GM12891 (cell line): Measurements from ENCODE around the gene LIFR.

Source experiments
- DNase-seq: peaks from one replicate; pipeline ENCODE4 v3.0.0; 2011; ENCODE audit warnings: low spot score; ENCODE audit not compliant: insufficient read length
- FAIRE-seq: peaks from 2 replicates; lab custom pipeline; 2011; peaks lifted over from hg19 to GRCh38; lab: Jason Lieb, UNC
- PAX5 ChIP-seq: IDR thresholded peaks from 2 replicates; pipeline ENCODE4 v1.6.1; 2011; ENCODE audit warnings: low read length, moderate library complexity, mild to moderate bottlenecking; ENCODE audit not compliant: insufficient read depth, severe bottlenecking
- POLR2A ChIP-seq: IDR thresholded peaks from 2 replicates; pipeline ENCODE4 v1.6.1; 2011; ENCODE audit warnings: low read depth, low read length, control low read depth
- POLR2AphosphoS5 ChIP-seq: IDR thresholded peaks from 2 replicates; pipeline ENCODE4 v1.6.1; 2011; ENCODE audit warnings: low read depth, low read length, control low read depth
- POU2F2 ChIP-seq: IDR thresholded peaks from 2 replicates; pipeline ENCODE4 v1.6.1; 2011; ENCODE audit warnings: low read depth, mild to moderate bottlenecking, control low read depth, low read length, moderate library complexity
- SPI1 ChIP-seq: IDR thresholded peaks from 2 replicates; pipeline ENCODE4 v1.6.1; 2011; ENCODE audit warnings: low read depth, low read length, control low read depth
- TAF1 ChIP-seq: IDR thresholded peaks from 2 replicates; pipeline ENCODE4 v1.6.1; 2011; ENCODE audit warnings: low read depth, low read length, control low read depth

The LIFR gene

GRCh38 chr5:38497946-38498345, 58.5 kb downstream of the LIFR start:
- FAIRE-seq (no peak), DNase-seq (no peak)
- TF ChIP-seq SPI1 (no peak), POU2F2 (no peak), POLR2AphosphoS5 (no peak), POLR2A (no peak), PAX5 (no peak), TAF1 (no peak)

DNA sequence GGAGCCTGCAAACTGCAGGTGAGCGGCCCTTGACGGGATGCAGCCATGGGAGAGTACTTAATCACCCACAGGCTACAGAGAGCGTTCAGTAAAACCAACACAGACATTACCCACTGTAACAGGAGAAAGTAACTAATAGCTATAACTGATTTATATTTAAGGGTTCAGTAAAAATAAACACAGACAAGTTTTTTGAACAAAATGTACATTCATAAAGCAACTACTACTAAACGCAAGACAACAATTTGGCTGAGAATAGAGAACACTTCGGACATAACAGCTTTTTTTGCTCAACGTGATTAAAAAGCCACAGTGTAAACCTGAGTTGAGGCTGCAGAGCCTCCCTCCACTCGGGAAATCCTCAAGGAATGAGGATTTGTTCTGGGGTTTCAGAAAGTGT, 61.7 kb downstream of the LIFR start:
- DNase-seq (no peak), FAIRE-seq (no peak)
- TF ChIP-seq PAX5 (no peak), POLR2A (no peak), POLR2AphosphoS5 (no peak), POU2F2 (no peak), TAF1 (no peak), SPI1 (no peak)

- FAIRE-seq, result no peak
- TF ChIP-seq TAF1 (no peak), POLR2A (no peak)
- DNase-seq, result no peak
Observed at GRCh38 chr5:38494175-38494574, 62.3 kb downstream of the LIFR start.

DNA sequence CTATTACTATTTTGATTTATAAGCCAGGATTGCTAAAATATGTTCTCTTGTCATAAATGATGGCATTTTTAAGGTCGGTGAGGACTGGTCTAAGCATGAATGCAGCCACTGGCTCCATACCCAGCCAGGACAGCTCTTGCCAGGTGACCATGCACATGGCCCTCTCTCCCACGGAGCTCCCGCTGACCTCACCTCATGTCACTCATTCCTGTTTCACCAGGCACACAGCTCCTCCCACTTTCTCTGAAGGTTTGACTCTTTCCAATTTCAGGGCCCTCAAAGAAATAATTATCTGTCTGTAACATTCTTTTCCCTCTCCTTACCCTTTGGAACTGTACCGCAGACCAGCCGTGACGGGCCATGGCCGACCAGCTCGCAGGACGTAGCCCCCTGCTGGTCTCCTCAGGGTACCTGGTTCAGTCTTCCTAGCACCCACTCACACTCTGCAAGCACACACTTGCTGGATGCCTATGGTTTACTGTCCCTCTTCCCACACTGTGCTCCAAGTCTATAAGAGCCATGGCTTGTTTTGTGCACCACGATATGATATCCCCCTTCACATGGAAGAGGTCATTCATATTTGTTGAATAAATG, 72.5 kb downstream of the LIFR start:
- FAIRE-seq (no peak), DNase-seq (no peak)
- TF ChIP-seq TAF1 (no peak), POLR2AphosphoS5 (no peak), PAX5 (no peak), POLR2A (no peak), POU2F2 (no peak), SPI1 (no peak)

- FAIRE-seq (no peak), DNase-seq (no peak)
- TF ChIP-seq PAX5, result no peak
- TF ChIP-seq TAF1, result no peak
- TF ChIP-seq SPI1, result no peak
- no peak for TF ChIP-seq POU2F2
- no peak for TF ChIP-seq POLR2AphosphoS5
- no peak for TF ChIP-seq POLR2A
Observed at GRCh38 chr5:38479315-38479904, 77.0 kb downstream of the LIFR start.

- no peak for FAIRE-seq
- TF ChIP-seq SPI1 (no peak), PAX5 (no peak), POLR2AphosphoS5 (no peak), POLR2A (no peak), POU2F2 (no peak), TAF1 (no peak)
Observed at GRCh38 chr5:38478878-38479277, 77.6 kb downstream of the LIFR start.

GRCh38 chr5:38478166-38478565, 78.3 kb downstream of the LIFR start:
- no peak for TF ChIP-seq SPI1
- TF ChIP-seq TAF1, result no peak
- TF ChIP-seq POLR2AphosphoS5, result no peak
- TF ChIP-seq PAX5, result no peak
- no peak for TF ChIP-seq POU2F2
- no peak for TF ChIP-seq POLR2A
- FAIRE-seq (no peak), DNase-seq (no peak)

More at GRCh38 chr5:38478878-38479277, 77.6 kb downstream of the LIFR start:
- no peak for DNase-seq

DNA sequence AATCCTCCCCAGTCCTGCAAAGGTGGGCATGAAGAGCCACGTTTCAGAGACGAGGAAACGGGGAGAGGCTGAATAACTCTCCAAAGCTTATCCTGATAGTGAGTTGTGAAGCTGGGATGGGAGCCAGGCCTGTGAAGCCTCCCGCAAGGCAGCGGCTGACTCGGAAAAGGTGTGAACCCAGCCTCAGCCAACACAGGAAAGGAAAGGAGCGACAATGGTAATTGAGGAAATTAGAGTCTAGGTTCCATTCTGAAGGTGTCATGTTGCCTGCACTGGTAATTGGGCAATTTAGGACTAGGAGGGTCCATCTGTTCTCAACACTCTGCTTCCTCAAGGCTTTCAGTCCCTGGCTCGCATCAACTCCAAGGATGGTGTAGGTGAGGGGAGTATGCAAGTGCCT, 83.4 kb downstream of the LIFR start:
- TF ChIP-seq POLR2AphosphoS5, result no peak
- TF ChIP-seq SPI1, result no peak
- no peak for FAIRE-seq
- DNase-seq, result no peak

- FAIRE-seq (no peak), DNase-seq (no peak)
Observed at GRCh38 chr5:38472541-38472940, 83.9 kb downstream of the LIFR start.

GRCh38 chr5:38471709-38472108, 84.7 kb downstream of the LIFR start:
- DNase-seq (no peak), FAIRE-seq (no peak)
- TF ChIP-seq POLR2A, result no peak
- no peak for TF ChIP-seq SPI1
- TF ChIP-seq PAX5, result no peak
- no peak for TF ChIP-seq POU2F2
- no peak for TF ChIP-seq TAF1
- no peak for TF ChIP-seq POLR2AphosphoS5

More at GRCh38 chr5:38472541-38472940, 83.9 kb downstream of the LIFR start:
- no peak for TF ChIP-seq POU2F2
- no peak for TF ChIP-seq POLR2A
- TF ChIP-seq TAF1, result no peak
- no peak for TF ChIP-seq PAX5
- no peak for TF ChIP-seq POLR2AphosphoS5
- no peak for TF ChIP-seq SPI1
